Breast epithelium (tissue), 3 donors: Measurements from ENCODE around the gene KLHL29.

Experiments
- POLR2A ChIP-seq: fragments of 450-650 bp; IDR thresholded peaks from one replicate; pipeline ENCODE4 v1.6.1; 2016; ENCODE audit warnings: antibody characterized with exemption, mild to moderate bottlenecking, moderate library complexity
- TF ChIP-seq, protein P1 (sequence below), 3 donors: fragments of 450-650 bp; IDR thresholded peaks; one replicate each; pipeline ENCODE4 v1.5.1; 2016 to 2017; ENCODE audit warnings: antibody characterized with exemption in 3 of 3, mild to moderate bottlenecking in 3 of 3, moderate library complexity in 3 of 3

DNA sequence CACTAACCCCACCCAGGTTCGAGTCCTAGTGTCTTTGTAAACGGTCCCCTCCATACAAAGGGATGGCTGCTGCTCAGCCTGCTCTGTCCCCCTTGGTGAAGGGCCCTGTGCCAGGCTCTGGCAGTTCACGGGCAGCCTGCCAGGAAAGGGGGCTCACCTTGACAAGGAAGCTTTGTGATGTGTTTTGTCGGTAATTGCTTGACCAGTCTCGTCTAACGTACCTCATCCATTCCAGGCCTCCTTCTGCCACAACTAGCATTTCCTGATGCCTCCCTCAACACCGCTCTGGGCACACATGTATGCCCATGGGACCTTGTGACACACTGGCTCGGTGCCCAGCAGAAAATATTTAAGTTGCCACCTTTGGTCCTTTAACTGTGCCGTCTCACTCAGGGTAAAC, 171.9 kb downstream of the KLHL29 start:
- TF ChIP-seq POLR2A = no peak
- TF ChIP-seq, protein P1, sequence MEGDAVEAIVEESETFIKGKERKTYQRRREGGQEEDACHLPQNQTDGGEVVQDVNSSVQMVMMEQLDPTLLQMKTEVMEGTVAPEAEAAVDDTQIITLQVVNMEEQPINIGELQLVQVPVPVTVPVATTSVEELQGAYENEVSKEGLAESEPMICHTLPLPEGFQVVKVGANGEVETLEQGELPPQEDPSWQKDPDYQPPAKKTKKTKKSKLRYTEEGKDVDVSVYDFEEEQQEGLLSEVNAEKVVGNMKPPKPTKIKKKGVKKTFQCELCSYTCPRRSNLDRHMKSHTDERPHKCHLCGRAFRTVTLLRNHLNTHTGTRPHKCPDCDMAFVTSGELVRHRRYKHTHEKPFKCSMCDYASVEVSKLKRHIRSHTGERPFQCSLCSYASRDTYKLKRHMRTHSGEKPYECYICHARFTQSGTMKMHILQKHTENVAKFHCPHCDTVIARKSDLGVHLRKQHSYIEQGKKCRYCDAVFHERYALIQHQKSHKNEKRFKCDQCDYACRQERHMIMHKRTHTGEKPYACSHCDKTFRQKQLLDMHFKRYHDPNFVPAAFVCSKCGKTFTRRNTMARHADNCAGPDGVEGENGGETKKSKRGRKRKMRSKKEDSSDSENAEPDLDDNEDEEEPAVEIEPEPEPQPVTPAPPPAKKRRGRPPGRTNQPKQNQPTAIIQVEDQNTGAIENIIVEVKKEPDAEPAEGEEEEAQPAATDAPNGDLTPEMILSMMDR (IDR thresholded peaks at IDR 0.05) = no peak
